Measurements from ENCODE around the gene ENTREP3.

- TF ChIP-seq CTCF (IDR thresholded peaks at IDR 0.05; ENCODE audit: insufficient read depth, low read depth, low read length): peak; percentile 89
- TF ChIP-seq EZH2 (IDR thresholded peaks at IDR 0.05; ENCODE audit: insufficient read depth, low read length): no peak
Measured at GRCh38 chr1:155206891-155207805, 48.1 kb downstream of the ENTREP3 start.

All from astrocyte (in vitro differentiated cells and primary cell).